Measurements from ENCODE around the gene POLG2.
"Not testable (repeated sequence)": the region's sequence is repeated elsewhere in the genome, so short reads cannot be mapped to it uniquely, and the experiment has no call there.

The POLG2 gene

DNA sequence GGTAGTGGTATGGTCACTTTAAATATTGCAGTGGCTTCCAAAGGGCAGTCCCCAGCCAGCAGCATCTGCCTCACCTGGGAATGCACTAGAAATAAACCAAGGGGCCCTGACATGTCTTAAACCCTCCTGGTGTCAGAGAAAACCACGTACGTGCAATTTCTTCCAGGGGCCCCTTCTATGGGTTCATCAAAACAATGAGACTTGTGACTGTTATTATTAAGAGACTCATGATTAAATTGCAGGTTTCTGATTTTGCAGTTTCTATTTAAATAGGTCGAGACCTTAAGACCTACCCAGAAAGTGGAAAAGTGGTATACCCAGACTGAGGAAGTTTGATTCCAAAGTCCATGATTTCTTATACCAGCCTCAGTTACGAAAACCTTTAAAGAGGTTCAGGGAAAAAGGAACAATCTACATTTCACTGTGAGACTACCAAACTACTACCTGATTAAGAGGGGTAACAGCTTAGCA lies 746 bp upstream of the POLG2 start:
- Histone ChIP-seq H3K27me3 (ENCODE audit: control insufficient read depth, insufficient read depth, low read length) (no peaks in the 10 kb centered on the region), H3K27ac (ENCODE audit: low read length) (no peak overlapping the region), H3K4me3 (ENCODE audit: low read length) (peak overlapping the region; percentile 83), H3K9ac (ENCODE audit: low read length) (peak overlapping the region; percentile 63), H3K36me3 (ENCODE audit: control insufficient read depth, low read depth, low read length) (peaks cover 54% of the 10 kb centered on the region), H3K9me3 (ENCODE audit: control insufficient read depth, low read depth, low read length) (no peaks in the 10 kb centered on the region), H3K4me1 (ENCODE audit: control insufficient read depth, low read depth, low read length) (peaks cover 8% of the 10 kb centered on the region)

DNA sequence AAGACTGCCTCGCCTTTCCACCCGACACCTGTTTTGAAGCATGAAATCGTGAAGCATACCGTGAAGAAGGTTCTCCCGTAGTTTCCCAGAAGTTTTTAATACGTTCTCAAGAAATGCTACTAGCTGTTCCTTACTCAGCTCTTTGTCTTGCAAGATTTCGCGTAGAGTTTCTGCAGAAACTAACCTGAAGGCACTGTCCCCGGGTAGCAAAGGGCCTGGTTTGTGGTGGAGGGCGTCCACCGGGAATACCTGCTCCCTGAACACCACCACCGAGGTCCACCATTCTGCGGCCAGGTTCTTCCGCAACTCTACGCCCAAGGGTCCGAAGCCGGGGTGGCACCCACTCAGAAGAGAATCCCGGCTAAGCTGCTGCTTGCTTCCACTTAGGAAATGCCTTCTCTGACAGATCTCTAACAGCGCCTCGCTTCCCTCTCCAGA lies 487 bp downstream of the POLG2 start:
- Histone ChIP-seq H3K27ac (ENCODE audit: low read length) (no peak overlapping the region), H3K9me3 (ENCODE audit: control insufficient read depth, low read depth, low read length) (no peaks in the 10 kb centered on the region), H3K4me1 (ENCODE audit: control insufficient read depth, low read depth, low read length) (peaks cover 8% of the 10 kb centered on the region), H3K36me3 (ENCODE audit: control insufficient read depth, low read depth, low read length) (peaks cover 52% of the 10 kb centered on the region), H3K9ac (ENCODE audit: low read length) (peak overlapping the region; percentile 63), H3K4me3 (ENCODE audit: low read length) (peak overlapping the region; percentile 83), H3K27me3 (ENCODE audit: control insufficient read depth, insufficient read depth, low read length) (no peaks in the 10 kb centered on the region)

DNA sequence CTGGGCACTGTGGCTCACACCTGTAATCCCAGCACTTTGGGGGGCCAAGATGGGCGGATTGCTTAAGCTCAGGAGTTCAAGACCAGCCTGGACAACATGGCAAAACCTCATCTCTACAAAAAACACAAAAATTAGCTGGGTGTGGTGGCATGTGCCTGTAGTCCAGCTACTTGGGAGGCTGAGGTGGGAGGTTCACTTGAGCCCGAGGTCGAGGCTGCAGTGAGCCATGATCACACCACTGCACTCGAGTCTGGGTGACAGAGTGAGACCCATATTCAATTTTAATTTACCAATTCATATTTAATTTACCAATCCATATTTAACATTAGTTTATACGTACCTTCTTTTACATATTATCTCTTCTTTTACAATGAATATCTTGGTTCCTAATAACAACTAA lies 1.6 kb downstream of the POLG2 start:
- Histone ChIP-seq H3K4me3 (ENCODE audit: low read length) (peak overlapping the region; percentile 8), H3K36me3 (ENCODE audit: control insufficient read depth, low read depth, low read length) (peaks cover 52% of the 10 kb centered on the region)
- H3K4me1 ChIP-seq (ENCODE audit: control insufficient read depth, low read depth, low read length); H3K9ac ChIP-seq (ENCODE audit: low read length); H3K27me3 ChIP-seq (ENCODE audit: control insufficient read depth, insufficient read depth, low read length); H3K9me3 ChIP-seq (ENCODE audit: control insufficient read depth, low read depth, low read length); H3K27ac ChIP-seq (ENCODE audit: low read length): not testable (repeated sequence)

DNA sequence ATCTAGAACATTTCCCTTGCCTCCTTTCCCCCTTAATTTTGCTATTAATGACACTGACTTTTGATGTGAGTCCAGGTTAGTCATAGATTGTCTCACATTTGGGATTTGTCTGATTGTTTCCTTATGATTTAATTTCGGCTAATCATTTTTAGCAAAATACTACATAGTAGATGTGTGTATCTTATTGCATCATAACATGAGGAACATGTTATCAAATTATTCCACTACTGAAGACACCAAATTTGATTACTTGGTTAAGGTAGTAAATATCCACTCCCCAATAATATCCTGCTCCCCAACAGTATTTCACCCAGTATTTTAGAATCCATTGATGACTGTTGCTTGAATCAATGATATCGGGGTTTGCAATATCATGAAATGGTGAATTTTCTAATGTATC lies 2.7 kb downstream of the POLG2 start:
- H3K9me3 ChIP-seq (ENCODE audit: control insufficient read depth, low read depth, low read length), result no peaks in the 10 kb centered on the region
- H3K27me3 ChIP-seq (ENCODE audit: control insufficient read depth, insufficient read depth, low read length), result no peaks in the 10 kb centered on the region
- H3K9ac ChIP-seq (ENCODE audit: low read length), result no peak overlapping the region
- no peak overlapping the region for H3K4me3 ChIP-seq (ENCODE audit: low read length)
- H3K36me3 ChIP-seq (ENCODE audit: control insufficient read depth, low read depth, low read length), result peaks cover 49% of the 10 kb centered on the region
- H3K4me1 ChIP-seq (ENCODE audit: control insufficient read depth, low read depth, low read length), result peaks cover 8% of the 10 kb centered on the region
- H3K27ac ChIP-seq (ENCODE audit: low read length), result no peak overlapping the region

DNA sequence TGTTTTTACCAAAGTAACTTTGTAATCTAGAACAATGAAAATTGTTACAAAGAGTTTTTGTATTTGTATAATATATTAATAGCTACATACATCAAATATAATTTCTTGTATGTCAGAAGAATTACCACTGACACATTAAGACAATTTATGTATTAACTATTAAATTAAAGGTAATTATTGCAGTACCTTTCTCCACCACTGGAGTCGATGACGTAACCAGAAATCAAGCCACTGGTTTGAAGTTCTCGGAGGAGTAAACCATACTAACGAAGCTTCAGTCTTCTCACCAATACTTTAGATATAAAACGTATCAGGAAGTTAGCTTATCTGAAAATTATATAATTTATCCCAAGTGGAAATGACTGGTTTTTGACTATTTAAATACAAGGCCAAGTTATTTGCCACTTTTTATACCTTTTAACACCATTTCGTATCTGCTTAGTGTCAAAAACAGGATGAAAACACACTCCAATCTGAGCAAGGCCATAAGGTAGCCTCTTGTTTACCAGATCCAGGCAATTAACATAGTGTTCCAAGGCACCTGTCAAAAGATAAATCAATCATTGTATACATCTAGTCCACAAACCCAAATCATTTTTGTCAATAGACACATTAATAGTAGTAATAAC lies 4.3 kb downstream of the POLG2 start:
- H3K9me3 ChIP-seq (ENCODE audit: control insufficient read depth, low read depth, low read length), result no peaks in the 10 kb centered on the region
- H3K27me3 ChIP-seq (ENCODE audit: control insufficient read depth, insufficient read depth, low read length), result no peaks in the 10 kb centered on the region
- no peak overlapping the region for H3K27ac ChIP-seq (ENCODE audit: low read length)
- H3K4me3 ChIP-seq (ENCODE audit: low read length), result no peak overlapping the region
- H3K36me3 ChIP-seq (ENCODE audit: control insufficient read depth, low read depth, low read length), result peaks cover 46% of the 10 kb centered on the region
- H3K9ac ChIP-seq (ENCODE audit: low read length), result no peak overlapping the region
- no peaks in the 10 kb centered on the region for H3K4me1 ChIP-seq (ENCODE audit: control insufficient read depth, low read depth, low read length)

DNA sequence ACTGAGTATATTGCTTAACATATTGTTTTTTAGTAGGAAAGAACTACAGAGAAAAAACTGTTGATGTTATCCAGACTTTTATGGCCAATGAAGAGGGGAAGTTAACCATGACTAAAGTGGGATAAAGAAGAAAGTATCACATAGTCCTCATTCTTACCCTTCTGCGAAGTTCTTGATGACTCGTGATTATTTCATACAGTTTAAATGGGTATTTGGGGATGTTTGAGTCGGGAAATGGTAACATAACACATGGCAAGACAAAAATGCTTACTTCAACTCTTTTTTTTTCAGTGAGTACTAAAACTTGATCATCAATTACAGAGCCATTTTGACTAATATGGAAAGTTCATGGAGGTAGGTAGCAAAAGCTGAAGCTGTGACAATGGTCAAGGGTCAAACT lies 4.9 kb downstream of the POLG2 start:
- H3K4me1 ChIP-seq (ENCODE audit: control insufficient read depth, low read depth, low read length), result no peaks in the 10 kb centered on the region
- no peak overlapping the region for H3K27ac ChIP-seq (ENCODE audit: low read length)
- H3K9me3 ChIP-seq (ENCODE audit: control insufficient read depth, low read depth, low read length), result no peaks in the 10 kb centered on the region
- no peak overlapping the region for H3K4me3 ChIP-seq (ENCODE audit: low read length)
- peaks cover 50% of the 10 kb centered on the region for H3K36me3 ChIP-seq (ENCODE audit: control insufficient read depth, low read depth, low read length)
- H3K9ac ChIP-seq (ENCODE audit: low read length), result no peak overlapping the region
- H3K27me3 ChIP-seq (ENCODE audit: control insufficient read depth, insufficient read depth, low read length), result no peaks in the 10 kb centered on the region

DNA sequence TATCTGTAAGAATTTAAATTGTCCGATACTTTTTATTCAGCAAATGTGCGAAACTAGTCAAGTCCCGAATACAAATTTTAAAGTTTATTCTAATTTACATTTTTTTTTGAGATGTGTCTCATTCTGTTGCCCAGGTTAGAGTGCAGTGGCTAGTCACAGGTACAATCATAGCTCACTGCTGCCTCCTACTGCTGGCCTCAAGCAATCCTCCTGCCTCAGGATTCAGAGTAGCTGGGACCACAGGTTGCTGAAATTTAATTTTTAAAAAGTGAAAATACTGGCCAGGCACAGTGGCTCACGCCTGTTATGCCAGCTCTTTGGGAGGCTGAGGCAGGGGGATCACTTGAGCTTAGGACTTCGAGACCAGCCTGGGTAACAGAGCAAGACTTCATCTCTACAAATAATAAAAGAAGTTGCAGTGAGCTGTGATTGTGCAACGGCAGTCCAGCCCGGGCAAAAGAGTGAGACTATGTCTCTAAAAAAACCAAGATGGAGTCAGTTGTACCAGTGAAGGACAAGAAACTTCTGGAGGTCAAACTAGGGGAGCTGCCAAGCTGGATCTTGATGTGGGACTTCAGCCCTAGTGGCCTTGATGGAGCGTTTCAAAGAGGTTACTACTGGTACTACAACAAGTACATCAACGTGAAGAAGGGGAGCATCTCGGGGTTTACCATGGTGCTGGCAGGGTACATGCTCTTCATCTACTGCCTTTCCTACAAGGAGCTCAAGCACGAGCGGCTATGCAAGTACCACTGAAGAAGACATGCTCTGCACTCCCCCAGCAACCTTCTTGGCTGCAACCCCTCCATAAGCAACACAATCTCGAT lies 5.6 kb downstream of the POLG2 start:
- no peak overlapping the region for H3K9ac ChIP-seq (ENCODE audit: low read length)
- H3K4me3 ChIP-seq (ENCODE audit: low read length), result no peak overlapping the region
- H3K4me1 ChIP-seq (ENCODE audit: control insufficient read depth, low read depth, low read length), result no peaks in the 10 kb centered on the region
- H3K9me3 ChIP-seq (ENCODE audit: control insufficient read depth, low read depth, low read length), result no peaks in the 10 kb centered on the region
- no peak overlapping the region for H3K27ac ChIP-seq (ENCODE audit: low read length)
- H3K36me3 ChIP-seq (ENCODE audit: control insufficient read depth, low read depth, low read length), result peaks cover 55% of the 10 kb centered on the region
- no peaks in the 10 kb centered on the region for H3K27me3 ChIP-seq (ENCODE audit: control insufficient read depth, insufficient read depth, low read length)

DNA sequence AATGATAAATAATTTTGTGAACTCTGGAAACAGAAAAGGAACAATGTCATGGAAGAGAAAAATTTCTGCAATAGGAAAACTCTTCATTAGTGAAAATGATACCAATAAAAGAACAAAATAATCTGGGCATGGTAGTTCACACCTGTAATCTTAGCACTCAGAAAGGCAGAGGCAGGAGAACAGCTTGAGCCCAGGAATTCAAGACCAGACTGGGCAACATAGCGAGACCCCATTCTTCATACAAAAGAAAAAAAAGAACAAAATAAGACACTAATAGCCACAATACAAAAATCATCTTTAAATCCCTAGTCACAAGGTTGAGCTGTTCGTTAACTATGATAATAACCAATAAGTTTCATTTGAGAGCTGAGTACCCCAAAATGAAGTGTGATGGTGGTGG lies 8.6 kb downstream of the POLG2 start:
- no peak overlapping the region for H3K27ac ChIP-seq (ENCODE audit: low read length)
- H3K36me3 ChIP-seq (ENCODE audit: control insufficient read depth, low read depth, low read length), result peaks cover 76% of the 10 kb centered on the region

DNA sequence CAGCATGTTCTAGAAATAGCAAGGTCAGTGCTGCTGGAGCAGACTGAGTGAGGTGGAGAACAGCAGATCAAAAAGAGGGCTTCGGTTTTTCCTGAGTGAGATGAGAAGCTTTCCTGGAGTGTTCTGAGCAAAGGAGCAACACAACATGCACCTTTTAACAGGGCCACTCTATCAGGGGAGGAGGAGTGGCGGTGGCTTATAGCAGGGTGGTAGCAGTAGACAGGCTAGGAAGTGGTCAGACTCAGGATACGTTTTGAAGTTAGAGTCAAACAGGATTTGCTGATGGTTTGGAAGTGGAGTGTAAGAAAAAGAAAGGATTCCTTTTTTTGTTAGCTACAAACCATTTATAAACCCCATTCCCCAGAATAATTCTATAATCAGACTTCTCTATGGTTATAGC lies 12.5 kb downstream of the POLG2 start:
- Histone ChIP-seq H3K4me1 (ENCODE audit: control insufficient read depth, low read depth, low read length) (no peaks in the 10 kb centered on the region), H3K4me3 (ENCODE audit: low read length) (no peak overlapping the region), H3K9me3 (ENCODE audit: control insufficient read depth, low read depth, low read length) (no peaks in the 10 kb centered on the region), H3K27ac (ENCODE audit: low read length) (no peak overlapping the region), H3K27me3 (ENCODE audit: control insufficient read depth, insufficient read depth, low read length) (no peaks in the 10 kb centered on the region), H3K36me3 (ENCODE audit: control insufficient read depth, low read depth, low read length) (peaks cover 66% of the 10 kb centered on the region), H3K9ac (ENCODE audit: low read length) (no peak overlapping the region)

More for the DNA sequence above, 8.6 kb downstream of the POLG2 start:
- Histone ChIP-seq H3K9me3 (ENCODE audit: control insufficient read depth, low read depth, low read length) (no peaks in the 10 kb centered on the region), H3K27me3 (ENCODE audit: control insufficient read depth, insufficient read depth, low read length) (no peaks in the 10 kb centered on the region), H3K4me3 (ENCODE audit: low read length) (no peak overlapping the region), H3K9ac (ENCODE audit: low read length) (no peak overlapping the region), H3K4me1 (ENCODE audit: control insufficient read depth, low read depth, low read length) (no peaks in the 10 kb centered on the region)

DNA sequence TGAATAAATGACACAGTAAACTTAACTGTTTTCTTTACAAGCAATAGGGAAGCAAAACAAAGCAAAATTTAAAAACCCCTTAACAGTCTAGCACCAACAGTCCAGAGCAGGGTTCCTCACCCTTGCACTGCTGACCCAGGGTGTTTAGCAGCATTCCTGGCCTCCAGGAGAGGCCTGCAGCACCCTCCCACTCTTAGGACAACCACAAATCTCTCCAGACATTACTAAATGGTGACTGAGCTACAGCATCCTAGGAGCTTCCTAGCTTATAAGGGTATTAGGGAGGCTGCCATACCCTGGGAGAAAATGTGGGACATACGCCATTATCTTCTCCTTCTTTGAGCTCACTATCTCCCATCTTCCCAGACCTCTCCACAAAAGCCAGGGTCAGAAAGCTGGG lies 15.9 kb downstream of the POLG2 start:
- Histone ChIP-seq H3K27ac (ENCODE audit: low read length) (no peak overlapping the region), H3K4me1 (ENCODE audit: control insufficient read depth, low read depth, low read length) (no peaks in the 10 kb centered on the region), H3K9me3 (ENCODE audit: control insufficient read depth, low read depth, low read length) (no peaks in the 10 kb centered on the region), H3K9ac (ENCODE audit: low read length) (no peak overlapping the region), H3K36me3 (ENCODE audit: control insufficient read depth, low read depth, low read length) (peaks cover 60% of the 10 kb centered on the region), H3K4me3 (ENCODE audit: low read length) (no peak overlapping the region), H3K27me3 (ENCODE audit: control insufficient read depth, insufficient read depth, low read length) (no peaks in the 10 kb centered on the region)

DNA sequence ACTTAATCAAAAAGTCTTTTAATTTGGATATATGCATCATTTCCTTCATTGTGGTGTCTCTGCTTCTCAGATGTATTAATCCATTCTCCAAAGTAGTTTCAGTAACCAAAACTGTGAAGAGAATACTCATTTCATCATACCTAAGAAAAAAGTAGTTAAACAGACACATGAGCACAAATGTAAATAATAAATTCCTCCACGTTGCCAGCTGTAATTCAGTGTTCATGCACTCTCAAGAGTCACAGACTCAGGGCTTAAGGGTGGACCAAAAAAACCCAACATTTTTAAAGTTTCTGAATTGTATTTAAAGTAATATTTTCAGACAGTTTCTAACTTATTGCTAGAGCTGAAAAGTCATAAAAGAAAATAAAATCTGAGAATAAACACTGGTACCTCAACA lies 19.0 kb downstream of the POLG2 start:
- no peak overlapping the region for H3K9ac ChIP-seq (ENCODE audit: low read length)
- H3K4me3 ChIP-seq (ENCODE audit: low read length), result no peak overlapping the region
- H3K4me1 ChIP-seq (ENCODE audit: control insufficient read depth, low read depth, low read length), result no peaks in the 10 kb centered on the region
- H3K27me3 ChIP-seq (ENCODE audit: control insufficient read depth, insufficient read depth, low read length), result no peaks in the 10 kb centered on the region
- no peak overlapping the region for H3K27ac ChIP-seq (ENCODE audit: low read length)
- peaks cover 34% of the 10 kb centered on the region for H3K36me3 ChIP-seq (ENCODE audit: control insufficient read depth, low read depth, low read length)
- no peaks in the 10 kb centered on the region for H3K9me3 ChIP-seq (ENCODE audit: control insufficient read depth, low read depth, low read length)

DNA sequence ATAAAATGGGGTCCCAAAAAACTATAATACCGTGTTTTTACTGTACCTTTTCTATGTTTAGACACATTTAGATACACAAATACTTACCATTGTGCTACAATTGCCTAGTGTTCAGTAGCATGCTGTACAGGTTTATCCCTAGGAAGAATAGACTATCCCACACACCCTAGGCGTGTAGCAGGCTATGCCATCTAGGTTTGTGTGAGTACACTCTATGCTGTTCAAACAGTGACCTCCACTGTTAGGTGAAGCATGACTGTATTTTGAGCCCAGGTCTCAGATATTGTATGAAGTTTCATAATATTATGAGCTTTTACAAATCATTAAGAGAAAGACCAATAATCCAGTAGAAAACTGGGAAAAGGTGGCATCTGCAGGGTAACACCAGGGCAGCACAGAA lies 24.3 kb downstream of the POLG2 start:
- Histone ChIP-seq H3K27me3 (ENCODE audit: control insufficient read depth, insufficient read depth, low read length) (no peaks in the 10 kb centered on the region), H3K27ac (ENCODE audit: low read length) (no peak overlapping the region), H3K4me3 (ENCODE audit: low read length) (no peak overlapping the region), H3K4me1 (ENCODE audit: control insufficient read depth, low read depth, low read length) (peaks cover 4% of the 10 kb centered on the region), H3K9ac (ENCODE audit: low read length) (no peak overlapping the region), H3K9me3 (ENCODE audit: control insufficient read depth, low read depth, low read length) (no peaks in the 10 kb centered on the region), H3K36me3 (ENCODE audit: control insufficient read depth, low read depth, low read length) (peaks cover 5% of the 10 kb centered on the region)
